H1 (cell line): ENCODE results near the gene KCNK4. TPM values are rescaled to one million over a fixed set of nuclear protein-coding genes. Genes with fewer than 3 reads are reported as not detected.
"Not testable (repeated sequence)": the region's sequence is repeated elsewhere in the genome, so short reads cannot be mapped to it uniquely, and the experiment has no call there.

Source experiments
- CTCF ChIA-PET: fragments of 300-600 bp; sonication (Branson Sonifier 250); formaldehyde crosslinking; loops from one replicate; lab custom pipeline; 2021; ENCODE audit not compliant: partially characterized antibody; lab: Charles Lee
- POLR2A ChIA-PET: fragments of 300-600 bp; sonication (Branson Sonifier 250); formaldehyde crosslinking; loops from one replicate; lab custom pipeline; 2021; ENCODE audit warnings: inconsistent platforms; ENCODE audit not compliant: partially characterized antibody; lab: Charles Lee
- DNase-seq, 2 experiments: peaks; one replicate each; pipeline versions ENCODE4 v3.0.0 to v3.0.0-alpha.2; 2010 to 2022; ENCODE audit warnings: low spot score in 2 of 2, low read depth in 1 of 2, mixed read lengths in 1 of 2
- FAIRE-seq: peaks from 2 replicates; lab custom pipeline; 2011; peaks lifted over from hg19 to GRCh38; lab: Jason Lieb, UNC
- H2AFZ ChIP-seq: 2 replicates; pipeline ENCODE4 v1.8.1; 2012; ENCODE audit warnings: low read length, inconsistent platforms
- H2AK5ac ChIP-seq: 2 replicates; pipeline ENCODE4 v1.6.1; 2013; ENCODE audit warnings: low read depth, low read length
- H2BK120ac ChIP-seq: replicated peaks from 2 replicates; pipeline ENCODE3; 2013; ENCODE audit warnings: low read depth, low read length, inconsistent platforms
- H2BK12ac ChIP-seq: 2 replicates; pipeline ENCODE4 v1.6.1; 2013; ENCODE audit warnings: low read depth, low read length
- H2BK15ac ChIP-seq: 2 replicates; pipeline ENCODE4 v1.6.1; 2013; ENCODE audit warnings: low read length
- H2BK20ac ChIP-seq: 2 replicates; pipeline ENCODE4 v1.6.1; 2013; ENCODE audit warnings: low read length
- H2BK5ac ChIP-seq: 2 replicates; pipeline ENCODE4 v1.6.1; 2013; ENCODE audit warnings: low read depth, low read length
- H3K14ac ChIP-seq: 2 replicates; pipeline ENCODE4 v1.6.1; 2013; ENCODE audit warnings: inconsistent platforms; ENCODE audit not compliant: insufficient read length
- H3K18ac ChIP-seq: 2 replicates; pipeline ENCODE4 v1.6.1; 2013; ENCODE audit warnings: low read length; ENCODE audit errors: extremely low read depth
- H3K23ac ChIP-seq: 2 replicates; pipeline ENCODE4 v1.6.1; 2013; ENCODE audit warnings: inconsistent platforms; ENCODE audit not compliant: insufficient read length
- H3K23me2 ChIP-seq: 2 replicates; pipeline ENCODE4 v1.6.1; 2013; ENCODE audit warnings: low read depth, low read length
- H3K27ac ChIP-seq: 2 replicates; pipeline ENCODE4 v1.6.1; 2011; ENCODE audit warnings: low read depth, low read length, inconsistent platforms
- H3K27me3 ChIP-seq, 4 experiments: replicated peaks in 1 of 4; 1 replicate in 1 of 4; 2 replicates in 3 of 4; pipeline versions ENCODE4 v1.6.1 to v1.8.1; 2011 to 2013; ENCODE audit warnings: low read length in 3 of 4, mild to moderate bottlenecking in 3 of 4, inconsistent platforms in 2 of 4, mixed read lengths in 2 of 4, moderate library complexity in 1 of 4; ENCODE audit not compliant: control insufficient read depth in 3 of 4, insufficient read depth in 3 of 4; ENCODE audit errors: extremely low read depth in 1 of 4
- H3K36me3 ChIP-seq, 4 experiments: 2 replicates each; pipeline versions ENCODE4 v1.6.1 to v1.8.1; 2011 to 2013; ENCODE audit warnings: mild to moderate bottlenecking in 4 of 4, low read length in 3 of 4, moderate library complexity in 2 of 4, control low read depth in 1 of 4, inconsistent platforms in 1 of 4; ENCODE audit not compliant: insufficient read depth in 4 of 4, control insufficient read depth in 2 of 4
- H3K4ac ChIP-seq: replicated peaks from 2 replicates; pipeline ENCODE3; 2013; ENCODE audit warnings: low read length, low read depth, mixed read lengths, inconsistent platforms; ENCODE audit not compliant: insufficient read length
- H3K4me1 ChIP-seq, 4 experiments: replicated peaks in 1 of 4; 1 replicate in 1 of 4; 2 replicates in 3 of 4; pipeline versions ENCODE4 v1.6.1 to v1.8.1; 2011 to 2013; ENCODE audit warnings: low read length in 3 of 4, inconsistent platforms in 2 of 4, mixed read lengths in 1 of 4; ENCODE audit not compliant: insufficient read depth in 4 of 4, control insufficient read depth in 3 of 4
- H3K4me2 ChIP-seq, 2 experiments: 2 replicates each; pipeline versions ENCODE4 v1.6.1 to v1.8.1; 2011 to 2013; ENCODE audit warnings: low read depth in 2 of 2, low read length in 2 of 2, control low read depth in 1 of 2, inconsistent platforms in 1 of 2, mild to moderate bottlenecking in 1 of 2; ENCODE audit not compliant: insufficient read depth in 1 of 2
- H3K4me3 ChIP-seq, 4 experiments: fragments of 200-600, 300-600 bp in 1 of 4; sonication (generic), shearing (Covaris generic), sonication (Bioruptor Twin) in 1 of 4; 2 replicates each; pipeline versions ENCODE4 v1.5.1 to v1.8.1; 2011 to 2016; ENCODE audit warnings: low read length in 4 of 4, low read depth in 3 of 4, control low read depth in 2 of 4, inconsistent platforms in 2 of 4, mild to moderate bottlenecking in 2 of 4, mixed read lengths in 1 of 4, moderate library complexity in 1 of 4; ENCODE audit not compliant: insufficient read depth in 2 of 4; ENCODE audit errors: extremely low read depth in 1 of 4
- H3K56ac ChIP-seq: replicated peaks from 2 replicates; pipeline ENCODE3; 2013; ENCODE audit warnings: low read depth, mild to moderate bottlenecking, mixed read lengths, low read length, inconsistent platforms; ENCODE audit not compliant: insufficient read length
- H3K79me1 ChIP-seq: 2 replicates; pipeline ENCODE4 v1.6.1; 2013; ENCODE audit warnings: low read depth, low read length, control low read depth
- H3K79me2 ChIP-seq, 2 experiments: 2 replicates each; pipeline versions ENCODE4 v1.6.1 to v1.8.1; 2012 to 2013; ENCODE audit warnings: low read length in 2 of 2, mild to moderate bottlenecking in 2 of 2, inconsistent platforms in 1 of 2; ENCODE audit not compliant: insufficient read depth in 2 of 2, control insufficient read depth in 1 of 2
- H3K9ac ChIP-seq, 4 experiments: replicated peaks in 1 of 4; 1 replicate in 1 of 4; 2 replicates in 3 of 4; pipeline versions ENCODE4 v1.6.1 to v1.8.1; 2011 to 2013; ENCODE audit warnings: low read depth in 3 of 4, low read length in 3 of 4, control low read depth in 2 of 4, mild to moderate bottlenecking in 2 of 4, moderate library complexity in 2 of 4, inconsistent platforms in 1 of 4; ENCODE audit errors: extremely low read depth in 1 of 4
- H3K9me3 ChIP-seq, 2 experiments: 2 replicates each; pipeline versions ENCODE4 v1.6.1 to v1.8.1; 2012 to 2013; ENCODE audit warnings: mild to moderate bottlenecking in 2 of 2, moderate library complexity in 2 of 2, control low read depth in 1 of 2, inconsistent platforms in 1 of 2, low read depth in 1 of 2, low read length in 1 of 2, mixed read lengths in 1 of 2; ENCODE audit not compliant: insufficient read depth in 2 of 2
- H4K20me1 ChIP-seq, 2 experiments: replicated peaks in 1 of 2; 2 replicates each; pipeline versions ENCODE3 to v1.8.1; 2011 to 2013; ENCODE audit warnings: inconsistent platforms in 2 of 2, low read length in 2 of 2, mild to moderate bottlenecking in 1 of 2; ENCODE audit not compliant: insufficient read depth in 2 of 2, control insufficient read depth in 1 of 2
- H4K5ac ChIP-seq: 2 replicates; pipeline ENCODE4 v1.6.1; 2013; ENCODE audit warnings: low read length, low read depth, mixed read lengths, inconsistent platforms; ENCODE audit not compliant: insufficient read length
- H4K8ac ChIP-seq: 2 replicates; pipeline ENCODE4 v1.8.0; 2013; ENCODE audit warnings: mild to moderate bottlenecking, moderate library complexity, low read length, inconsistent platforms; ENCODE audit not compliant: insufficient read depth; ENCODE audit errors: extremely low read depth
- H4K91ac ChIP-seq: replicated peaks from 2 replicates; pipeline ENCODE3; 2013; ENCODE audit warnings: low read length, mixed read lengths, inconsistent platforms; ENCODE audit not compliant: insufficient read length
- POLR2A ChIP-seq, 2 experiments: IDR thresholded peaks; 1 replicate in 1 of 2; 2 replicates in 1 of 2; pipeline ENCODE4 v1.6.1; 2011; ENCODE audit warnings: low read depth in 2 of 2, low read length in 2 of 2, mild to moderate bottlenecking in 2 of 2; ENCODE audit errors: control extremely low read depth in 1 of 2
- WGBS, 2 experiments: shearing (Covaris generic) in 1 of 2; methylation state at CpG; one replicate each; pipeline versions ENCODE4 v1.1.6 to v1.1.7; 2013 to 2015; ENCODE audit warnings: low lambda C conversion rate in 2 of 2, mixed read lengths in 2 of 2, inconsistent platforms in 1 of 2, low coverage in 1 of 2, missing lambda C conversion rate in 1 of 2; ENCODE audit not compliant: insufficient replicate concordance in 2 of 2, insufficient coverage in 1 of 2, insufficient read length in 1 of 2; ENCODE audit errors: extremely low coverage in 1 of 2, missing lambda C conversion rate in 1 of 2; 5-methylcytosine and 5-hydroxymethylcytosine counted together
- polyA plus RNA-seq, 7 experiments: library from polyadenylated mRNA; depleted of rRNA in 3 of 7; stranded (reverse) in 5 of 7; unstranded in 2 of 7; fragments of >200 nt in 5 of 7; fragments of 200-250 nt in 2 of 7; gene quantifications; 1 replicate in 5 of 7; 2 replicates in 1 of 7; 4 replicates in 1 of 7; pipeline versions ENCODE4 v1.2.1 to v1.2.3, GENCODE V29; 2011 to 2013; ENCODE audit warnings: missing spikeins in 2 of 7, mixed read lengths in 2 of 7
- total RNA-seq: library from RNA; stranded (reverse); fragmentation: NEBNext Ultra II Directional; extraction: Animal tissue kit (Norgen Biotek cat#: 25700); gene quantifications from 2 replicates; pipeline ENCODE4 v1.2.1, GENCODE V29; 2021

The KCNK4 gene
- total and polyA plus RNA-seq, 2 of the 8 experiments (the other 6 are each of a cell fraction or from before 2014, with no cell fraction given): 0.19 TPM; not detected in 1

- H3K56ac ChIP-seq, FAIRE-seq, H2BK20ac ChIP-seq, H4K91ac ChIP-seq, H2BK15ac ChIP-seq, H3K4ac ChIP-seq, H2AFZ ChIP-seq, H3K18ac ChIP-seq, H3K27ac ChIP-seq, H3K79me1 ChIP-seq, H4K8ac ChIP-seq, H3K4me1 ChIP-seq, H3K23ac ChIP-seq, H4K20me1 ChIP-seq, DNase-seq, H2AK5ac ChIP-seq, H4K5ac ChIP-seq, H2BK5ac ChIP-seq, H3K27me3 ChIP-seq, H3K9me3 ChIP-seq, H3K14ac ChIP-seq, H3K9ac ChIP-seq, H3K23me2 ChIP-seq, H2BK12ac ChIP-seq, H2BK120ac ChIP-seq: not testable (repeated sequence)
- ChIA-PET CTCF (interaction anchor here (1.2 to 20.8 kb wide), 5 partner anchors 15 to 332 kb away, joined by 3 to 614 read pairs (median 6); partner anchors contain the start of genes BAD, CATSPERZ and CCDC88B), POLR2A (interaction anchor here (1.5 to 6.6 kb wide), 13 partner anchors 8 to 249 kb away, joined by 3 to 61 read pairs (median 11); partner anchors contain the start of genes ESRRA, NUDT22, STIP1 and TRPT1)
- Histone ChIP-seq H3K36me3 (peaks cover under 1 to 18% (median 13%) of the 10 kb centered on the region in 4 experiments; a peak in 7 of 8 replicates), H3K79me2 (peaks cover 0 to 20% of the 10 kb centered on the region in 2 experiments; a peak in 2 of 4 replicates), H3K4me3 (peak overlapping the region in 2 of 4 experiments; percentile 76 to 78; a peak in 4 of 8 replicates), H3K4me2 (peak overlapping the region; percentile 60 to 75)
- WGBS, 2 experiments: 85% methylated on average over 23 of the region's 25 CpGs; no CpG with 5 or more reads in 1 of the 2 experiments
- TF ChIP-seq POLR2A (IDR thresholded peaks at IDR 0.05; ENCODE audit: control extremely low read depth in 1 of 2, low read depth in 2 of 2, low read length in 2 of 2): peak in 1 of 2 experiments; percentile 21; a peak in 1 of 3 replicates
Measured at GRCh38 chr11:64315667-64316526, 24.8 kb downstream of the KCNK4 start.
